HCT116 (cell line): ENCODE results near the gene OR2V2.

Source experiments
- MAX ChIP-seq: IDR thresholded peaks from 2 replicates; pipeline ENCODE4 v1.6.1; 2012
- POLR2AphosphoS5 ChIP-seq: IDR thresholded peaks from 2 replicates; pipeline ENCODE4 v1.6.1; 2011; ENCODE audit warnings: mild to moderate bottlenecking, low read depth, low read length, moderate library complexity
- SP1 ChIP-seq: IDR thresholded peaks from 2 replicates; pipeline ENCODE4 v1.6.1; 2012; ENCODE audit warnings: low read depth

- TF ChIP-seq MAX = no peak
- TF ChIP-seq POLR2AphosphoS5 = no peak
- TF ChIP-seq SP1 = no peak
Observed at GRCh38 chr5:181168595-181169118, 21.3 kb downstream of the OR2V2 start.
